HFFc6 (cell line): ENCODE results near the gene ITGB5. TPM values are rescaled to one million over a fixed set of nuclear protein-coding genes. Genes with fewer than 3 reads are reported as not detected.
A peak's percentile ranks its signal among the peaks of the same experiment; 100 is the strongest.

Source experiments
- DNase-seq: peaks from one replicate; pipeline ENCODE4 v3.0.0-alpha.2; 2018
- H3K27ac Mint-ChIP-seq: 2 replicates; pipeline ENCODE4 v1.8.0; 2020; ENCODE audit warnings: mild to moderate bottlenecking, mixed read lengths
- H3K27me3 Mint-ChIP-seq: 2 replicates; pipeline ENCODE4 v1.8.0; 2021; ENCODE audit warnings: mild to moderate bottlenecking, moderate library complexity, mixed read lengths; ENCODE audit not compliant: insufficient read depth
- H3K36me3 Mint-ChIP-seq: 2 replicates; pipeline ENCODE4 v1.8.0; 2021; ENCODE audit warnings: low read depth, mixed read lengths
- H3K4me1 Mint-ChIP-seq: 2 replicates; pipeline ENCODE4 v1.8.0; 2020; ENCODE audit warnings: low read depth, mixed read lengths
- H3K4me3 Mint-ChIP-seq: 2 replicates; pipeline ENCODE4 v1.8.0; 2020; ENCODE audit warnings: mild to moderate bottlenecking, moderate library complexity, mixed read lengths
- H3K9me3 Mint-ChIP-seq: 2 replicates; pipeline ENCODE4 v1.8.0; 2020; ENCODE audit warnings: mild to moderate bottlenecking, mixed read lengths
- CTCF ChIP-seq: fragments of 200-600 bp; sonication (generic); IDR thresholded peaks from 2 replicates; pipeline ENCODE4 v1.5.0; 2021; ENCODE audit warnings: antibody characterized with exemption, mild to moderate bottlenecking
- total RNA-seq, 6 experiments: library from RNA; stranded (reverse); fragmentation: NEBNext Ultra II Directional; extraction: Animal tissue kit (Norgen Biotek cat#: 25700); gene quantifications; 2 replicates in 1 of 6; 3 replicates in 5 of 6; pipeline ENCODE4 v1.2.3, GENCODE V29; 2021

ITGB5 gene
- total RNA-seq, 6 experiments from 2014 or later, result 203 to 332 (median 220) TPM

- peak overlapping the region; percentile 98 for H3K27ac Mint-ChIP-seq
- H3K4me3 Mint-ChIP-seq, result peak overlapping the region; percentile 74
- H3K9me3 Mint-ChIP-seq, result no peaks in the 10 kb centered on the region
- H3K27me3 Mint-ChIP-seq, result peaks cover 2% of the 10 kb centered on the region
- DNase-seq, result no peak
- H3K36me3 Mint-ChIP-seq, result peaks cover 5% of the 10 kb centered on the region
- H3K4me1 Mint-ChIP-seq, result peaks cover 58% of the 10 kb centered on the region
- no peak for TF ChIP-seq CTCF
These were observed 105.4 kb downstream of the ITGB5 start for GRCh38 chr3:124781476-124782376.

GRCh38 chr3:124780761-124781475 lies 106.2 kb downstream of the ITGB5 start:
- peaks cover 2% of the 10 kb centered on the region for H3K27me3 Mint-ChIP-seq
- peak overlapping the region; percentile 74 for H3K4me3 Mint-ChIP-seq
- H3K27ac Mint-ChIP-seq, result peak overlapping the region; percentile 98
- H3K36me3 Mint-ChIP-seq, result peaks cover 9% of the 10 kb centered on the region
- no peaks in the 10 kb centered on the region for H3K9me3 Mint-ChIP-seq
- peaks cover 55% of the 10 kb centered on the region for H3K4me1 Mint-ChIP-seq
- peak; percentile 52 for DNase-seq
- no peak for TF ChIP-seq CTCF

GRCh38 chr3:124780356-124780755 lies 106.8 kb downstream of the ITGB5 start:
- H3K36me3 Mint-ChIP-seq, result peaks cover 9% of the 10 kb centered on the region
- TF ChIP-seq CTCF, result no peak
- peak overlapping the region; percentile 74 for H3K4me3 Mint-ChIP-seq
- H3K9me3 Mint-ChIP-seq, result no peaks in the 10 kb centered on the region
- peak overlapping the region; percentile 98 for H3K27ac Mint-ChIP-seq
- peaks cover 57% of the 10 kb centered on the region for H3K4me1 Mint-ChIP-seq
- DNase-seq, result peak; percentile 83
- peaks cover 2% of the 10 kb centered on the region for H3K27me3 Mint-ChIP-seq

GRCh38 chr3:124779751-124780191 lies 107.4 kb downstream of the ITGB5 start:
- H3K27ac Mint-ChIP-seq, result peak overlapping the region; percentile 98
- peaks cover 11% of the 10 kb centered on the region for H3K36me3 Mint-ChIP-seq
- H3K27me3 Mint-ChIP-seq, result peaks cover 2% of the 10 kb centered on the region
- no peak for TF ChIP-seq CTCF
- DNase-seq, result no peak
- H3K9me3 Mint-ChIP-seq, result no peaks in the 10 kb centered on the region
- H3K4me3 Mint-ChIP-seq, result no peak overlapping the region; the same call in 1 of the 2 replicates
- H3K4me1 Mint-ChIP-seq, result peaks cover 63% of the 10 kb centered on the region

DNA sequence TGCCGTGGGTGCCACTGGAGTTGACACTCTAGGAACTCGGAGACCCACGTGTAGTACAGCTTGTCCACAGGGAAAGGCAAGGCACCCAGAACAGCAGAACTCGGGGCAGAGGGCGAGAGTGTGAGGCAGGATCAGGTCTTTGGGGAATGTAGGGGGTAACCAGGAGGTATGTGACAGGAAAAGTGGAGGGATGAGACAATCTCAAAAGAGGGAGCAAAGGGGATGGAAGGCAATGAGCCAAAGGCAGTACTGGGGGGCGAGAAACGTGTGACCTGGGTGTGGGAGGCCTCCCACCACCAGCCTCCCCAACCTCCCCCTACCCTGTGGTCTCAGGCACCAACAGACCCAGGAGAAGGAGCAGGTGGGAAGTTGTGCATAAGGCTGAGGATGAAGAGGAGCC lies 108.0 kb downstream of the ITGB5 start:
- Mint-ChIP-seq H3K27ac (peak overlapping the region; percentile 98), H3K4me3 (peak overlapping the region; percentile 25; the same call in 1 of the 2 replicates), H3K36me3 (peaks cover 13% of the 10 kb centered on the region), H3K9me3 (no peaks in the 10 kb centered on the region), H3K27me3 (peaks cover 2% of the 10 kb centered on the region), H3K4me1 (peaks cover 69% of the 10 kb centered on the region)
- TF ChIP-seq CTCF, result no peak
- no peak for DNase-seq
